Caco-2 (cell line): Measurements from ENCODE around the gene OBI1. TPM values are rescaled to one million over a fixed set of nuclear protein-coding genes. Genes with fewer than 3 reads are reported as not detected.

Source experiments
- BruUV-seq: library from RNA; stranded (reverse); fragments of 400-500 nt; replicated peaks from 2 replicates; lab custom pipeline; 2021; lab: Mats Ljungman, UMichigan
- CTCF ChIA-PET: fragments of 300-600 bp; sonication (Branson Sonifier 250); formaldehyde crosslinking; loops from one replicate; lab custom pipeline; 2022; ENCODE audit warnings: antibody characterized with exemption; lab: Charles Lee
- POLR2A ChIA-PET: fragments of 300-600 bp; sonication (Branson Sonifier 250); formaldehyde crosslinking; loops from one replicate; lab custom pipeline; 2022; ENCODE audit warnings: antibody characterized with exemption; lab: Charles Lee
- DNase-seq, 2 experiments: peaks; one replicate each; pipeline versions ENCODE4 v3.0.0 to v3.0.0-alpha.2; 2020 to 2022
- H3K27me3 ChIP-seq: replicated peaks from 2 replicates; pipeline ENCODE4 v1.6.0; 2011; ENCODE audit warnings: low read length; ENCODE audit not compliant: control insufficient read depth, insufficient read depth
- H3K36me3 ChIP-seq: 2 replicates; pipeline ENCODE4 v1.5.1; 2011; ENCODE audit warnings: low read length; ENCODE audit not compliant: control insufficient read depth, insufficient read depth
- H3K4me1 ChIP-seq: fragments of 250-450 bp; sonication (Bioruptor Pico); 2 replicates; pipeline ENCODE4 v1.5.1; 2020; ENCODE audit warnings: mild to moderate bottlenecking
- H3K4me3 ChIP-seq: 2 replicates; pipeline ENCODE4 v1.5.1; 2011; ENCODE audit warnings: low read depth, mild to moderate bottlenecking, control low read depth, low read length
- H3K9me3 ChIP-seq: fragments of 250-450 bp; sonication (Bioruptor Pico); 2 replicates; pipeline ENCODE4 v1.5.1; 2020; ENCODE audit warnings: mild to moderate bottlenecking, moderate library complexity
- H3K27ac Mint-ChIP-seq: one replicate; pipeline ENCODE4 v1.8.0; 2022; ENCODE audit warnings: mixed read lengths; ENCODE audit not compliant: unreplicated experiment
- H3K27me3 Mint-ChIP-seq: one replicate; pipeline ENCODE4 v1.8.0; 2022; ENCODE audit warnings: mixed read lengths; ENCODE audit not compliant: insufficient read depth, unreplicated experiment
- H3K36me3 Mint-ChIP-seq: one replicate; pipeline ENCODE4 v1.8.0; 2022; ENCODE audit warnings: mild to moderate bottlenecking, mixed read lengths; ENCODE audit not compliant: insufficient read depth, unreplicated experiment
- H3K4me1 Mint-ChIP-seq: one replicate; pipeline ENCODE4 v1.8.0; 2022; ENCODE audit warnings: low read depth, mixed read lengths; ENCODE audit not compliant: unreplicated experiment
- H3K4me3 Mint-ChIP-seq: one replicate; pipeline ENCODE4 v1.8.0; 2022; ENCODE audit warnings: mild to moderate bottlenecking, moderate library complexity, mixed read lengths; ENCODE audit not compliant: unreplicated experiment
- H3K9me3 Mint-ChIP-seq: one replicate; pipeline ENCODE4 v1.8.0; 2022; ENCODE audit warnings: mixed read lengths; ENCODE audit not compliant: unreplicated experiment
- CTCF ChIP-seq, 2 experiments: fragments of 200-600 bp in 1 of 2; IDR thresholded peaks; 1 replicate in 1 of 2; 2 replicates in 1 of 2; pipeline versions ENCODE4 v1.5.1 to v1.8.0; 2011 to 2022; ENCODE audit warnings: antibody characterized with exemption in 1 of 2, control low read depth in 1 of 2, inconsistent platforms in 1 of 2, low read depth in 1 of 2, low read length in 1 of 2, mild to moderate bottlenecking in 1 of 2, moderate library complexity in 1 of 2; ENCODE audit not compliant: insufficient read depth in 1 of 2, severe bottlenecking in 1 of 2, unreplicated experiment in 1 of 2
- intact Hi-C: fragments of 100-400 bp; cut with micrococcal nuclease; formaldehyde crosslinking; loops from one replicate; pipeline ENCODE4 v1.10.0; 2022; ENCODE audit not compliant: unreplicated experiment
- total RNA-seq: library from RNA; stranded (reverse); gene quantifications from 2 replicates; pipeline ENCODE4 v1.2.3, GENCODE V29; 2022

Gene OBI1
- total RNA-seq, 1 experiment from 2014 or later, result 19.9 TPM

DNA sequence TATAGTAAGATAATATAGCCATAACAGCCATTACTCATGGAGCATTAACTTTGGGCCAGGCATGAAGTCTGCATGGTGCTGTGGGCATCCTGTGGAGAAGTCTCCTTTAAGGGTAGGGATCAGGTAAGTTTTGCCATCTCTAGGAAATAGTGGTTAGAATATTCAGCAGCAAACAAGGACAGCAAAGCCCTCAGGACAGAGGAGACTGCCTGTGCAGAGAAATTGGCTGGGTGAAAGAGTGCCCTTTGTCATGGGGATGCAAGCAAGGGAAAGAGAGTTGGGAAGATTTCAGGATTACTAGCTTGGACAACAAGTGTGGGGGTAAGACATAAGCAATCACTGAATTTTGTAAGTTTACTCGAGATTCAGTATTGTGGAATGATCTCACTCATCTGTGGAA, 15.7 kb upstream of the OBI1 start:
- CTCF ChIA-PET, result no interaction called here
- BruUV-seq, result no TSS peak

GRCh38 chr13:78662467-78662866, 3.5 kb upstream of the OBI1 start:
- BruUV-seq, result no TSS peak
- ChIA-PET CTCF (no interaction called here), POLR2A (no interaction called here)
- Histone ChIP-seq H3K4me3 (no peak overlapping the region), H3K9me3 (no peaks in the 10 kb centered on the region), H3K36me3 (no peaks in the 10 kb centered on the region), H3K27me3 (no peaks in the 10 kb centered on the region), H3K4me1 (peaks cover 5% of the 10 kb centered on the region)
- TF ChIP-seq CTCF (IDR thresholded peaks at IDR 0.05; ENCODE audit: insufficient read depth in 1 of 2, low read depth in 1 of 2, low read length in 1 of 2, severe bottlenecking in 1 of 2, unreplicated experiment in 1 of 2), result no peak
- H3K4me3 Mint-ChIP-seq, result no peak overlapping the region
- H3K27me3 Mint-ChIP-seq, result no peaks in the 10 kb centered on the region
- DNase-seq, result no peak
- H3K27ac Mint-ChIP-seq, result no peak overlapping the region
- peaks cover 17% of the 10 kb centered on the region for H3K4me1 Mint-ChIP-seq
- H3K36me3 Mint-ChIP-seq, result peaks cover 16% of the 10 kb centered on the region
- H3K9me3 Mint-ChIP-seq, result no peaks in the 10 kb centered on the region
- intact Hi-C loops, result no loop called here

More for the DNA sequence above, 15.7 kb upstream of the OBI1 start:
- Mint-ChIP-seq H3K9me3 (no peaks in the 10 kb centered on the region), H3K4me1 (no peaks in the 10 kb centered on the region), H3K36me3 (no peaks in the 10 kb centered on the region), H3K27me3 (peaks cover 10% of the 10 kb centered on the region), H3K27ac (no peak overlapping the region), H3K4me3 (no peak overlapping the region)
- Histone ChIP-seq H3K36me3 (no peaks in the 10 kb centered on the region), H3K9me3 (no peaks in the 10 kb centered on the region), H3K27me3 (no peaks in the 10 kb centered on the region; the same call in 1 of the 2 replicates), H3K4me1 (no peaks in the 10 kb centered on the region), H3K4me3 (no peak overlapping the region)
- no peak for TF ChIP-seq CTCF (IDR thresholded peaks at IDR 0.05; ENCODE audit: insufficient read depth in 1 of 2, low read depth in 1 of 2, low read length in 1 of 2, severe bottlenecking in 1 of 2, unreplicated experiment in 1 of 2)
- POLR2A ChIA-PET, result no interaction called here
- DNase-seq, result no peak
- intact Hi-C loops, result no loop called here

DNA sequence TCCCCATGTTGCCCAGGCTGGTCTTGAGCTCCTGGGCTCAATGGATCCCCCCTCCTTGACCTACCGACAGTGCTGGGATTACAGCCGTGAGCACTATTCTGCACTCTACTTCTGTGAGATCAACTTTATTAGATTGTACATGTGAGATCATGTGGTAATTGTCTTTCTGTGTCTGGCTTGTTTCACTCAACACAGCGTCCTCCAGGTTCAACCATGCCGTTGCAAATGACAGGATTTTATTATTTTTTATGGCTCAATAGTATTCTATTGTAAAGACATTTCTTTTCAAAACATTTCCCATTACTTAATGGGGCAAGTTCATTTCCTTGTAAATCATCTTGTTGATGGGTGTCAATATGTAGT, 1.5 kb upstream of the OBI1 start:
- H3K9me3 Mint-ChIP-seq, result no peaks in the 10 kb centered on the region
- no peak overlapping the region for H3K4me3 ChIP-seq
- no TSS peak for BruUV-seq

More for the DNA sequence above, 1.5 kb upstream of the OBI1 start:
- no peaks in the 10 kb centered on the region for H3K27me3 ChIP-seq
- no peaks in the 10 kb centered on the region for H3K36me3 ChIP-seq
- peaks cover 8% of the 10 kb centered on the region for H3K4me1 ChIP-seq
- Mint-ChIP-seq H3K27ac (no peak overlapping the region), H3K36me3 (peaks cover 22% of the 10 kb centered on the region), H3K27me3 (no peaks in the 10 kb centered on the region), H3K4me3 (no peak overlapping the region), H3K4me1 (peaks cover 17% of the 10 kb centered on the region)
- ChIA-PET POLR2A (no interaction called here), CTCF (no interaction called here)
- intact Hi-C loops, result no loop called here
- DNase-seq, result no peak
- TF ChIP-seq CTCF (IDR thresholded peaks at IDR 0.05; ENCODE audit: insufficient read depth in 1 of 2, low read depth in 1 of 2, low read length in 1 of 2, severe bottlenecking in 1 of 2, unreplicated experiment in 1 of 2), result no peak
- H3K9me3 ChIP-seq, result no peaks in the 10 kb centered on the region
